CD1c-positive myeloid dendritic cell (primary cell): ENCODE data around the gene SPSB1.

Source experiments
- DNase-seq: peaks from one replicate; pipeline ENCODE4 v3.0.0-alpha.2; 2016; ENCODE audit errors: extremely low spot score

The SPSB1 gene

DNA sequence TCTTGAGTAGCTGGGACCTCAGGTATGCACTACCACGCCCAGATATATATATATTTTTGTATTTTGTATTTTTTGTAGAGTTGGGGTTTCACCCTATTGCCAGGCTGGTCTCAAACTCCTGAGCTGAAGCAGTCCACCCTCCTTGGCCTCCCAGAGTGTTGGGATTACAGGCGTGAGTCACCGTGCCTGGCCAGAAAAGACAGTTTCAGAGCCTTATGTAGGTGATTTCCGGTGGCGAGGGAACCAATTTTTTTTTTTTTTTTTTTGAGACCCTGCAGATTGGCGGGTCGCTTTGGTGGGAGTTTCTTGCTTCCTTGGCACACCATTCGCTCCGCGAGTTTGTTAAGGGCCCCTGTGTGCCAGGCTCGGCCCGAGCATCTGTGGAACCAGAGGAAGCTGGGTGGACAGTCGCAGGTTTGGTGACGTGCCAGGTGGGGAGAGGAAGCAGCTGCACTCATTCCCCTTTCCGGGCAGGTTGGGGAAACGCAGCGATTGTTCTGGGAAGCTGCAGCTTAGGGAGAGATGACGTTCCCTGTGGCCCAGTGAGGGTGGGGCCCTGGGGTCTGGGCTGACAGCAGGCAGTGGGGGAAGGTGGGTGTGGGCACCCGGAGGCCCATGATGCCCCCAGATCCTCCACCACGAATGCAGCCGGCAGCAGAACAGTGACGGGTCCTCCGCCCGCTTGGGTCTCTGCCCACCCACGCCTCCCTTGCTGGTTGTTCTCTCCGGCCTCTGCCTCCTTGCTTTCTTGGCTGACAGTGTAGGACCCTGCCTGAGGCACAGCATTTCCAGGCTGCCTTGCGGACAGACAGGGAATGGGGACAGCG, 25.1 kb downstream of the SPSB1 start:
- DNase-seq, result peak; percentile 42

DNA sequence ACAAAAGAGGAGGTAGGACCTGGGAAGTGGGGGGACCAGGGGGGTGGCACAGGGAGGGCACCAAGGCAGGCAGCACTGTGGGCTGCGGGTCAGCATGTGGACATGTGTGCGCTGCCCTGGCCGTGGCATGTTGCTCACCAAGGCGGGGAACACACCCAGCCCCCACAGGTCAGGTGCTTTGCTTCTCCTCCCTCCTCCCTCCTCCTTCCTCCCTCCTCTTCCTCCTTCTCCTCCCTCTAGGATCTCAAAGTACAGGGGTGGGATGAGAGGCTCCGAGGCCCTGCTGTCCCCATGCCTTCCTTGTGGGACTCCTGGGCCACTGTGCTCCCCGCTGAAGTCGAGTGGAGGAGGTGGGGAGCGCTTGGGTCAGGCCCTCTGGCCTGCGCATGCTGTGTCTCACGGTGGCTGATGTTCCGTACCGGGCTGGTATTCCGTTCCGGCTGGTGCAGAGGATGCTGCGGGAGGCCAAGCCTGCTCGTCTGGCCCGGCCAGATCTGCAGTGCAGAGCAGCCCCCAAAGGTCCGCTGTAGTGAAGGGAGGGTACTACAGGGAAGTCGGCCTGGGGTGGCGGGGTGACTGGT, 26.6 kb downstream of the SPSB1 start:
- peak; percentile 28 for DNase-seq

DNA sequence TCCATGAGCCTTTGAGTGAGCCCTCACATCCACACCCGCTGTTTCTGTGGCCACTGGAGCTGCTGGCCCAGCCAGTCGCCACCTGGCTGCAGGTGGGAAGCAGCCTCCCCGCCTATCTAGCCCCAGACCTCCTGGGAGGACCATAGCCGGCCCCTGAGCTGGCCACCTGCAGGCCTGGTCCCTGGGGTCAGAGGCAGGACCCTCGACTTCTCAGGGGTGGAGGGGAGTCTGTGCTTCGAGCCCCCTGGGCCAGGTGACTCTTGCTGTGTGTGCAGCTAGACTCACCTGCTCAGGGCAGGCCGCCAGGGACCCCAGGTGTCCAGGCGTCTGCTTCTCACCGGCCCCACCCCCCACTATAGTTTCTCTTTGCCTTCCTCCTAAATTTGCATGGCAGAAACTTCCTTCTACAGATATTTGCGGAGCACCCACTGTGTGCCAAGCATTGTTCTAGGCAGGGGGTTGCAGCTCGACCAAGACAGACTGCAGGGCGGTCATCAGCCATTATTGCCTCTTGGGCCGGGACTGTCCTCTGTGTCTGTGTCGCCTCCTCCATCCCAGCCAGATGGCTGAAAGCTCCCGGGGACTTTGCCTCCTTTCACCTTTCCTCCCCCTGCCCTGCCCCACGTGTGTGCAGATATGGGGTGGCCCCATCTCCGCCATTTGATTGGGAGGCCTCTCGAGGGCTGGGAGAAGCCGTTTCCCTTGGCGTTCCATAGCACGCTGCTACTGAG, 27.3 kb downstream of the SPSB1 start:
- no peak for DNase-seq

DNA sequence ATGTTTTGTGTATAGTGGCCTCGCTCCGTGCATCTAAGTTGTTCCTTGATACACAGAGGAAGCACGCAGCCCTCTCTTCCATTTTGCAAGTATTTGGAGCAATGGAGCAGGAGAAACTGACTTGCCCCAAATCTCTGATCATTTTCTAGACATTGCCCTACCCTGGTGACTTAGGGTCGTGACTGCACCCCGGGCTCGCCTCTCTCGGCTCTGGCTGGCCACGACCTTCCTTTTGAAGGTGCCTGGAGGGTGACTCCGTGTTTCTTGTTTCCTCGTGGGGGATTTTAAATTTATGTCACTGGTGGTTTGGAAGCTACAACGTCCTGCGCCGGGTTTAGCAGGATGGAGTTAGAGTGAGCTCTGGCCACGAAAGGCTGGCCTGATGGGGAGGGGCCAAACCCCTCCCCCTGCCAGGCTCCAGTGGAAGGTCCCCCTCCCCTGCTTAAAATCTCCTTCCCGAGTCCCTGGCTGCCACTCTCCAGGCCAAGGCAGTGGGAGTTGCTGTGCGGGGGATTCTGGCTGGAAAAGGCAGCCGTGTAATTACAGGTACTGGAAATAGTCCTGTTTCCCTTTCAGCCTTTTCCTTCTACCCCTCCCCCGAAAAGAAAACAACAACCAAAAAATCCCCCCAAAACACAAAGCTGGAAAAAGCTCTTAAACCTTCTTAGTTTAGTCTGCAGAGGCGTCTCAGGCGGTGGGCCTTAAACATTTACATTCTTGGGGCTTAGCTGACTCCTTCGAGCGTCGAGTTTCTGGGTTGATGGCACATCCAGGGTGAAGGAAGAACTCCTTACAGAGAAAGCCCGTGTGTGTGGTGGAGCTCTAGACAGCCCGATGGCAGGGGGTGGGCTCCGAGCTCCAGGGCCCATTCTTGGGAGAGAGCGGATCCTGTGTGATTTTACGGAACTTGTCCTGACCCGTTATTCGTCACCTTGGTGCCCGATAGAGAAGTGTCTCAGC, 28.1 kb downstream of the SPSB1 start:
- DNase-seq, result no peak

DNA sequence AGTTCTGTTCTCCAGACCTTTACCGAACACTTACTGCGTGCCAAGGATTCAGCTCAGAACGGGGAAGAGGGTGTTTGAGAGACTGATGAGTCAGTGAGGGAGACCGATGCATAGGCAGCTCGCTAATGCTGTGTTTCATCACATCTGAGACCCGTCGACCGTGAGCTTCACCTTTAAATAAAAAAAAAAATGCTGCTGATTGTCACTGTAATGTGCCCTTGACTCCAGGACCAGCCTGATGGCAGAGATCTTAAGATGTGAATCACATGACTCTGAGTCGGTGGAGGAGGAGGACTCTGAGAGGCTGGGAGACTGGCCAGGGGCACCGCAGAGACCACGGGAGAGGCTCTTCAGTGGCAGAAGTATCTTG, 28.8 kb downstream of the SPSB1 start:
- peak; percentile 53 for DNase-seq

DNA sequence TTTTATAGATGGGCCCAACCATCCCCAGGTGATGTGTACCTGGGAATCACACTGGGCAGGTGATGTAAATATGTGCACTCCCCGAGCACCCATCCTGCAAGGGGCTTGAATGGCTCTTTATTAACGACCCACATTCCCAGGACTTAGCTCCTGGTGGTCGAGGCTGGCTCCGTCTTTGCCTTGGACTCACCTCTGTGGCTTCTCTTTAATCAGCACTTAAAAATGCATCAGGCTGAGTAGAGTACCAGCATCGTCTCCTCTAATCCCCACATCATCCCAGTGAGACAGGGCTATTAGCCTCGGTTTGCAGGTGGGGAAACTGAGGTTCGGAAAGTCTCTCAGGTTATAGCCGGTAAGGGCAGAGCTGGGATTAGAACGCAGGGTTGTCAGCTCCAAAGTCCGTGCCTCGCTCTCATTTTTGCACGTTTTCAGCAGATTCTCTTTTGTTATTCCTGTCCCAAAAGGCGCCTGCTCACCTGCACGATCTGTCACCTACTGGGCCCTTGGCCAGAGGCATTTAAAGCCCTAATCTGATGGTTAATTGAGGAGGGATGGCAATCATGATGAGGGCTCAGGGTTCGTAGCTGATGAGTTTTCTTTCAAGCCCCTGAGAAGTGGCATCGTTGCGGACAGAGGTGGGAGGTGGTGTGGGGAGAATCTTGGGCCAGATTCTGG, 29.4 kb downstream of the SPSB1 start:
- DNase-seq, result no peak

DNA sequence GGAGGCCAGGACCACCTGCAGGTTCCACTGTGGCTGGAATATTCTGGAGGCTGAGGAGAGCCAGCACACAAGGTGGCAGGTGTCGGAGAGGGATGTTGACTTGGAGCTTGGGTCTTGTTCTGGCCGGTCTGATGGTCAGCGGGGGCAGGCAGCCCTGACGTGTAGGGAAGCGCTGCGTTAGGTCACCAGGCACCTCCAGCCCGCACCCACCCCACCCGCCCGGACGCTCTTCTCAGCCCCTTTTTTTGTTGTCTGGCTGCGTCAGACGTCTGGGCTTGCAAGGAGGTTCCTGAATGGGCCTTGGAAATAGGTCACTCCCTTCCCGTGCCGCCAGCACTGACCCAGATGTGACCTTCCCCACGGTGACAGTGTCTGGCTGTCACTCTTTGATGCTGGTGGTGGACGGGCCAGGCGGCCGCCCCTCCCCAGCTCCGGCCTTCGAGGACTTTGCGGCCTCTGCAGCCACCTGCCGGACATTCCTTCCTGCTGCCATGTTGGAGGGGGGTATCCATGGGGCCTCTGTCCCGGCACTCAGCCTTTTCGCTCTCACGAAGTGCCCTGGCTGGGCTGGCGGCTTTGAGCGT, 30.1 kb downstream of the SPSB1 start:
- DNase-seq, result no peak

DNA sequence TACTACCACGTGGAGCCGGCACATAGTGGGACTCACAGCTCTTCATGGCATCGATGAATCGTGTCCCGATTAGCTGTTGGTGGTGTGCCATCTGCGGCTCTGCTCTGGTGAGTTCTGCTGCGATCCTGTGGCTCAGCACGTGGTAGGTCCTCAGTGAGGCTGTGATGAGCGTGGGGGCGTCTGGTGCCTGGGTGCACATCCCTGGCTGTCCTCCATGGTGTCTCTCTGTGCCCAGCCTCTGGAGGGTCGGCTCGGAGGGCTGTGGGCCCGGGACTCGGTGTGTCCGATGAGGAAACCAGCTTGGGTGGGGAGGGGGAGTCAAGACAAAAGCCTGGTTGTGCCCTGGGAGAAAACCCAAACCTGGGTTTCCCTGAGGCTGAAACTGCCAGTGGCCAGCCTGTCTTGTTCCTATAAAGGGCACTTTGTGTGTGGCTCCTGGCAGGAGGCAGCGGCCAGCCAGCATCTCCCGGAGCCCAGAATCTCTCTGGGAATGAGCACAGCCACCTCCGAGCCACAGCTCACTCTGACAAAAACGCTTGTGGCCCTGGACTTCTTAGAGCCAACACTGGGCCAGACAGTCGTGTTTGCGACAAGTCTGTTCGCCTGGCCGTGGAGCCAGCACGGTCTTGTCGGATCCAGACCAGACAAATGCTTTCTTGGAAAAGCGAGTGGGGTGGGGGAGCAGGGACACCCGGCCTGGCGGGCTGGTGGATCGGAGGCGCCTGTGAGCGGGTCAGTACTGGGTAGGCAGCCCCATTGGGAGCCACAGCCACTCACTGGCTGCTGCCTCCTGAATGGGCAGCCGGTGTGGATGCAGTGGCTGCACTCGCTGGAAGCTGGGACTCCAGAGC, 31.8 kb downstream of the SPSB1 start:
- no peak for DNase-seq

DNA sequence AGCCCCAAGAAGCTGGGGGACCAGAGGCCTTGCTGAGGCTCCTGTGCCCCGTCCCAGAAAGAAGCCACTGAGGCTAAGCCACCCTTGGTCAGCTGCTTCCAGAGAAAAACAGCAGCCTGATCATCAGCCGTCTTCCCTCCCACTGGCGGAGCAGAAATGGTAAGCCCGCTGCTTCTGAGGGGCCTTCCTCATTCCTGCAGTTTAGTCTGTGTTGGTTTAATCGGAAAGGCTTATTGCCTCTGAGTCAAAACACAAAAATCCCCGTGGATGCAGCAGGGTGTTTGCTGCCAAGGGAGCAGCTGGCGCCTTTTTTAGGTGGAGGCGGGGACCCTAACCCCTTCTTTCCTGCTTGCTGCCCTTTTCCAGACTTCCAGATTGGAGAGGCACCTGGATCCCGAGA, 33.9 kb downstream of the SPSB1 start:
- peak; percentile 25 for DNase-seq

DNA sequence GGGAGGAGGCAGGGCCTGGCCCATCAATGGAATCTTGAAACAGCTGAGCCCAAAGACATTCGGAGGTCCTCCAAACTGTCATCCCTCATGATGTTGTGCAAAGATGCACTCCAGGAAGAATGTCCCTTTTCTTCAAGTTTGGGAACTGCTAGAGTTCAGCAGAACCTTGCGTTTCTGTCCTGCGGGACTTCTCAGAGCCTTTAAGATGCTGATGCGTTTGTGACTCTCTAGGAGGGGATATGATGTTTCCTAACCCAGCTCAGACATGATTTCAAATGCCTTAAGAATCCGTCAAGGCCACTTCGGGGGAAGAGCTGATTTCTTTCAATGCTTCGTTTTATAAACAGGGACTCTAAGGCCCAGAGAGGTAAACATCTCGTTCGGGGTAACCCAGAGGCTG, 35.5 kb downstream of the SPSB1 start:
- DNase-seq, result no peak

DNA sequence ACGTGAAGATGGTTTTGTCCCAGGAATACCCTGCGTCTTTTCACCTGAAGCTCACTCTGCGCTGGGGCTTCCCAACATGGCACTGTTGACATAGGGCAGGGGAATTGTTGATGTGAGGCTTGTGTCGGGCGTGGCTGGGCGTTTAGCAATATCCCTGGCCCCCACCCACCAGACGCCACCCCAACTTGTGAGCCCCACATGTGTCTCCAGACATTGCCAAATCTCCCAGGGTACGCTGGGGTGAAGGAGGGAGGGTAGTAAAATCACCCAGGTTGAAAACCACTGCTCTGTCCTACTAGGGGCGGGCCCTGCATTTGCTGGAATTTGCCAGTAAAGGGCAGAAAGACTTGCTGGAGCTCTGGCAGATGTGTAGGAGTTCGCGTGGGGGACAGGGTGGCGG, 36.0 kb downstream of the SPSB1 start:
- DNase-seq, result no peak

DNA sequence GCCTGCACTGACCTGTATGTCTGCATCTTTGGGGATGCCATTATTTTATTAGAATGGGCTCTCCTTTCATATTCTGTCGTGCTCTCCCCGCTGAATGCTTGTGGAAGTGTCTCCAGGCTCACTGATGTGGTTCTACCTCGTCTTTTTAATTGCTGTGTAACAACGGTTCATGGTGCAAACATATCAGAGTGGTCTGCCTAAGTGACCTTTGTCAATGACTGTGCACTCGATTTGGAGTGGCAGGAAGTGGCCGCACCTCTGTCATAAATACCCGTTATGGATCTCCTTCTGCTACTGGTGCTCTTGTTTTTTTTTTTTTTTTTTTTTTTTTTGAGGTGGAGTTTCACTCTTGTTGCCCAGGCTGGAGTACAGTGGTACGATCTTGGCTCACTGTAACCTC, 38.3 kb downstream of the SPSB1 start:
- no peak for DNase-seq

DNA sequence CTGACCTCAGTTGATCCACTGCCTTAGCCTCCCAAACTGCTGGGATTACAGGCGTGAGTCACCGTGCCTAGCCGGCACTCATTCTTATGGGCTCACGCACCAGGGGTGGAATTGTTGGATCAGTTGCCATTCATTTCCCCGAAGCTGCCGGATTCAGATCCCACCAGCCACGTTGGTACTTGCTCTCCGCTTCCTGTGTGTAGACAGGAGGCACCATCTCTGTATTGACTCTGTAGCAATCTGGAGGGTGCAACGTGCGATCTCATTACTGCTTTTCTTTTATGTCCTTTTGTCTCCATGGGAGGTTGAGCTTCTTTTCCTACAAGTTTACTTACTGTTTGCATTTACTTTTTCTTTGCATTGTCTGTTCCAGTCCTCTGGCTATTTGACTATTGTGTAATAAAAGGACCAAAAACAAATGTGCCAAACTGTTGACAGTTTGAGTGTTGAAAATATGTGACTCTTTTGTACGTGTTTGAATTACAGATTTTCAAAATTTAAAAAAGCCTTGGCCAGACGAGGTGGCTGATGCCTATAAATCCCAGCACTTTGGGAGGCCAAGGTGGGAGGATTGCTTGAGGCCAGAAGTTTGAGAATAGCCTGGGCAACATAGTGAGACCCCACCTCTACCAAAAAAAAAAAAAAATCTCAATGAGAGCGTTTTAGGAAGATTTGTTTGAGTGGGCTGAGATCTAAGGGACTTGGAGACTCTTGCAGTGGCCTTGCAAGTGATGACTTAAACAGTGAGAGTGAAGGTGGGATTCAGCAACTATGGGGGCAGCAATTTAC, 39.1 kb downstream of the SPSB1 start:
- DNase-seq, result no peak

DNA sequence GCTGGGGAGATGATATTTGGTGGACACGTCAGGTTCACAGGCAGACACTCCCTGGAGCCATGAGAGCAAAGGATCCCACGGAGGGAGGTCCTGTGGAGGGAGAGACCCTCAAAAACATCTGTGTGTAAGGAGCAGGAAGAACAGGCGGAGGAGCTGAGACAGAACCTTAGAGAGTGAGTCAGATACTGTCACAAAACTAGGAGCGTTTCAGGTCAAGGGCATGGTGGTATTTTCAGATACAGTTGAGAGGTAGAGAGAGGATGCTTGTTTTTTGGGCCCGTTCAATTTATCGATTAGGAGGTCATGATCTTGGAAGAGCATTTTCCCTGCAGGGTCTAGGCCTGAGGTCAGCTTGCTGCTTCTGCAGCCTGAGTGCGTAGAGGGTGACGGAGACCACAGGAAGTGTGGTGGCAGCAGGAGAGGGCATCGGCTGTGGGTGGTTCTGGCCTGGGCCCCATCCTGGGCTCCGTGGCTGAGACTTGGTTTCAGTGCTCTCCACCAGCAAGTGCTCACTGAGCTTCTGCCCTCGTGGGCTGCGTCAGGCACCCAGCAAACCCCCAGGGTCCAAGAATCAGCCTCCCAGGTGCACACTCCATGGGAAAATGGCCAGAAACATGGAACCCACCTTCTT, 39.9 kb downstream of the SPSB1 start:
- no peak for DNase-seq

DNA sequence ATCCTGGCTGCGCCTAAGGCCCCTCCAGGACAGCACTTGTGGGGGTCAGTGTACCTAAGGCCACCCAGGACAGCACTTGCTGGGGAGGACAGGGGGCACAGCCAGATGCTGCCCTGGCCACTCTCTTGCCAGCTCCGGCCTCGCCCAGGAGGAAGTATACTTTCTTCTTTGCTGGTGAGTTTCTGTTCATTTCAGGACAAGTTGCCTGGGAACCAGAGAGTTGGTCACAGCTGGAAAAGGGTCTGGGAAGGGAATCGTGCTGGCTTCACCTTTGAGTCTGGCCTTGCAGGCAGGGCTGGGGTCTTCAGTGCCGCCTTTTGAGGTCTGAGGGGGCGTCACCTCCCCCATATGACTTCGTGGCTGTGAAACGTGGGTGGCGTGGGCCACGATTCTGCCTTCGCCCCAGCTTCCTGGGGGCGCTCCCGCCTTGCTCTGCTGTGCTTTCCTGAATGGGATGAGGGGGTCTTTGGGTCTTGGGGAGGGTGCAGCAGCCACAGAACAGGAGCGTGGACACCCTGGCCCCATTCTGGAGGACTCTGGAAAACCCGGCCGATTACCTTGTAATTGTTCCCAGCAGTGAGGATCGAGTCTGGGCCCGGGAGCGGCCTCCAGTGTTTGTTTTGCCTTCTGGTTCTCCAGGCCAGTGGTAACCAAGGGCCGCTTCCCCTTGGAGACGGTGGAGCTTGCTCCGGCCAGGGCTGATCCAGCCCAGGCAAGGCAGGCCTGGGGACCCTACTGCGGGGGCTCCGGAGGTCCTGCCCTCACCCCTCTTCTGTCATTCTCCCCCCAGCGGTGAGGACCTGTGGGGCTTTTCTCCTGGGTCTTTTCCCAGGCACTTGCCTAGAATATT, 45.9 kb downstream of the SPSB1 start:
- no peak for DNase-seq

DNA sequence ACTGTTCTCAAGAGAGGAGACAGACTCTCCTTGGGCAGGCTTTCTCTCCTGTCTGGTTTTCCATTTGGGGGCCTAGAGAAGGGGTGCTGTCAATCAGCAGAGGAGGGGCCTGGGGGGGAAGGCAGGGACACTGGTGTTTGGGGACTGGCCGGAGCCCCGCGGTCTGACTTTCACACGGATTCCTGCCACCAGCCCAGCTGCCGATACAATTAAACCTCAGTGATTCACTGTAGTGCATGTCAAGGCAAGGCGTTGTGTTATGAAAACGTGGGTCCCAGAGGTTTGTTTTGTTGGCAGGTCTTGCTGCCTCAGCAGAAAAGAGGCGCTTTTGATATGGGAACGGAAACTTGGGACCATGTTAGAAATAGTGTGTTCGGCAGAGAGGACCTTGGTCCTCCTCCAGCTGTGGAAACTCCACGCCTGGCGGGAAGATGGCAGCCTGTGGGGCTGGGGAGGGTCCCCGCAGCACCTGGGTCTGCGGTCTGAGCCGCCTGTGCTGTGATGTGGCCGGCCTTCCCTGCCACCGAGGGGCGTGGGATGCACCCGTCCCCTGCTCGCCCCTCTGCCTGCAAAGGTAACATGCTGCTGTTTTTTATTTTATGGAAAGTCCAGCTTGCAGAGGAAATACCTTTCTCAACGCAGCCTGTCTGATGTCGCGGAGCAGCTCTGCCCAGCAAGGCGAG, 47.6 kb downstream of the SPSB1 start:
- DNase-seq, result peak; percentile 18

DNA sequence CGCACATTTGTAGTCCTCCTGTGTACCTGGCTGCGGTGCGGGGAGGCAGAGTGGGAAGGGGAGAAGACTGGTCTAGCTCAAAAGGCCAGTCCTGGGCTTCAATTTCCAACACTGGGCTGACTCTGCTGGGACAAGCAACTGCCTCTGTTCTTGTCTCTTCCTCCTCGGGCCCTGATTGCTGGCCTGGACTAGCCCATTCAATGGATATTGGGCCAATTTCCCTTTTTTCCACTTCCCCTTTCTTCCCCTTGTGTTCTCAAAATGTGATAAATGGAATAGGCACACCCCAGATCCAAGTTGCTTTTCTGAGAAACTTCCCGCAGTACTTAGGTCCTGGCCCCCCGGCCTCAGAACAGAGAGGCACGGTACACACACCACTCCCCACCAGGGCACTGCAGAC, 48.2 kb downstream of the SPSB1 start:
- DNase-seq, result peak; percentile 80
